ENCODE data around the gene RAET1E.
"Not testable (repeated sequence)": the region's sequence is repeated elsewhere in the genome, so short reads cannot be mapped to it uniquely, and the experiment has no call there.

RAET1E gene

GRCh38 chr6:149910721-149911151 lies 12.8 kb upstream of the RAET1E start:
- DNase-seq (ENCODE audit: low read depth, low spot score): no peak

GRCh38 chr6:149909701-149910470 lies 12.0 kb upstream of the RAET1E start:
- no peak for DNase-seq (ENCODE audit: low read depth, low spot score)

GRCh38 chr6:149908480-149908879 lies 10.6 kb upstream of the RAET1E start:
- not testable (repeated sequence) for DNase-seq (ENCODE audit: low read depth, low spot score)

GRCh38 chr6:149907317-149907716 lies 9.4 kb upstream of the RAET1E start:
- DNase-seq (ENCODE audit: low read depth, low spot score): no peak

GRCh38 chr6:149906405-149906804 lies 8.5 kb upstream of the RAET1E start:
- no peak for DNase-seq (ENCODE audit: low read depth, low spot score)

GRCh38 chr6:149905911-149906371 lies 8.0 kb upstream of the RAET1E start:
- DNase-seq (ENCODE audit: low read depth, low spot score): no peak

- DNase-seq (ENCODE audit: low read depth, low spot score): no peak
Measured at GRCh38 chr6:149905371-149905910, 7.5 kb upstream of the RAET1E start.

- no peak for DNase-seq (ENCODE audit: low read depth, low spot score)
Measured at GRCh38 chr6:149904661-149905370, 6.9 kb upstream of the RAET1E start.

GRCh38 chr6:149903938-149904611 lies 6.2 kb upstream of the RAET1E start:
- DNase-seq (ENCODE audit: low read depth, low spot score): no peak

- no peak for DNase-seq (ENCODE audit: low read depth, low spot score)
Measured at GRCh38 chr6:149901444-149902140, 3.7 kb upstream of the RAET1E start.

- DNase-seq (ENCODE audit: low read depth, low spot score): no peak
Measured at GRCh38 chr6:149900620-149901443, 2.9 kb upstream of the RAET1E start.

GRCh38 chr6:149899926-149900619 lies 2.2 kb upstream of the RAET1E start:
- no peak for DNase-seq (ENCODE audit: low read depth, low spot score)

GRCh38 chr6:149899486-149899885 lies 1.6 kb upstream of the RAET1E start:
- no peak for DNase-seq (ENCODE audit: low read depth, low spot score)

- DNase-seq (ENCODE audit: low read depth, low spot score): no peak
Measured at GRCh38 chr6:149898966-149899365, 1.1 kb upstream of the RAET1E start.

GRCh38 chr6:149897015-149897697 lies 757 bp downstream of the RAET1E start:
- no peak for DNase-seq (ENCODE audit: low read depth, low spot score)

GRCh38 chr6:149896491-149896890 lies 1.4 kb downstream of the RAET1E start:
- no peak for DNase-seq (ENCODE audit: low read depth, low spot score)

- DNase-seq (ENCODE audit: low read depth, low spot score): no peak
Measured at GRCh38 chr6:149895833-149896271, 2.1 kb downstream of the RAET1E start.

GRCh38 chr6:149895048-149895590 lies 2.8 kb downstream of the RAET1E start:
- DNase-seq (ENCODE audit: low read depth, low spot score): no peak

- not testable (repeated sequence) for DNase-seq (ENCODE audit: low read depth, low spot score)
Measured at GRCh38 chr6:149891864-149892263, 6.0 kb downstream of the RAET1E start.

Data from iPS DF 19.7 (cell line).